CD14-positive monocyte (primary cell): Measurements from ENCODE around the gene CLDN9. TPM values are rescaled to one million over a fixed set of nuclear protein-coding genes. Genes with fewer than 3 reads are reported as not detected.

ENCODE experiments used
- DNase-seq, 3 donors: peaks; one replicate each; pipeline ENCODE4 v3.0.0-alpha.2; 2011 to 2022
- H2AFZ ChIP-seq: 2 replicates; pipeline ENCODE4 v1.6.0; 2012; ENCODE audit warnings: mild to moderate bottlenecking, low read depth, low read length, inconsistent platforms; ENCODE audit not compliant: insufficient read depth, poor library complexity, severe bottlenecking
- H3K27ac ChIP-seq, 2 donors: 1 replicate in 1 of 2; 2 replicates in 1 of 2; pipeline ENCODE4 v1.5.1; 2012 to 2013; ENCODE audit warnings: low read length in 2 of 2, control low read depth in 1 of 2, inconsistent platforms in 1 of 2, low read depth in 1 of 2, mild to moderate bottlenecking in 1 of 2
- H3K27me3 ChIP-seq, 2 donors: one replicate each; pipeline versions ENCODE4 v1.6.0 to v1.6.1; 2011 to 2013; ENCODE audit warnings: low read length in 2 of 2; ENCODE audit not compliant: control insufficient read depth in 2 of 2, insufficient read depth in 2 of 2
- H3K36me3 ChIP-seq, 2 donors: replicated peaks in 1 of 2; 1 replicate in 1 of 2; 2 replicates in 1 of 2; pipeline versions ENCODE4 v1.5.1 to v1.6.1; 2012 to 2013; ENCODE audit warnings: low read length in 2 of 2, control low read depth in 1 of 2, inconsistent platforms in 1 of 2, mild to moderate bottlenecking in 1 of 2; ENCODE audit not compliant: insufficient read depth in 2 of 2, control insufficient read depth in 1 of 2
- H3K4me1 ChIP-seq, 2 donors: 1 replicate in 1 of 2; 2 replicates in 1 of 2; pipeline versions ENCODE4 v1.5.1 to v1.6.1; 2012 to 2013; ENCODE audit warnings: low read length in 2 of 2, control low read depth in 1 of 2, inconsistent platforms in 1 of 2, mild to moderate bottlenecking in 1 of 2, moderate library complexity in 1 of 2; ENCODE audit not compliant: insufficient read depth in 2 of 2, control insufficient read depth in 1 of 2
- H3K4me2 ChIP-seq: replicated peaks from 2 replicates; pipeline ENCODE3; 2012; ENCODE audit warnings: low read length, moderate library complexity, mild to moderate bottlenecking; ENCODE audit not compliant: poor library complexity, severe bottlenecking; ENCODE audit errors: extremely low read depth
- H3K4me3 ChIP-seq, 3 experiments: fragments of 200-600 bp in 1 of 3; sonication (generic) in 1 of 3; replicated peaks in 1 of 3; 1 replicate in 2 of 3; 2 replicates in 1 of 3; pipeline ENCODE4 v1.5.1; 2011 to 2013; ENCODE audit warnings: low read length in 3 of 3, mild to moderate bottlenecking in 3 of 3, control low read depth in 2 of 3, low read depth in 2 of 3, inconsistent platforms in 1 of 3, moderate library complexity in 1 of 3
- H3K79me2 ChIP-seq: 2 replicates; pipeline ENCODE4 v1.6.0; 2012; ENCODE audit warnings: mild to moderate bottlenecking, control low read depth, inconsistent platforms, low read length, moderate library complexity; ENCODE audit not compliant: insufficient read depth
- H3K9ac ChIP-seq: 2 replicates; pipeline ENCODE4 v1.6.0; 2017; ENCODE audit warnings: low read length, mild to moderate bottlenecking; ENCODE audit not compliant: insufficient read depth, poor library complexity, severe bottlenecking
- H3K9me3 ChIP-seq, 2 donors: replicated peaks in 1 of 2; 1 replicate in 1 of 2; 2 replicates in 1 of 2; pipeline versions ENCODE4 v1.5.1 to v1.6.1; 2012 to 2013; ENCODE audit warnings: low read length in 2 of 2, control low read depth in 1 of 2; ENCODE audit not compliant: control insufficient read depth in 1 of 2, insufficient read depth in 1 of 2
- H4K20me1 ChIP-seq: 2 replicates; pipeline ENCODE4 v1.6.0; 2012; ENCODE audit warnings: mild to moderate bottlenecking, low read length, control low read depth, moderate library complexity; ENCODE audit not compliant: insufficient read depth
- H3K27ac Mint-ChIP-seq, 7 donors: one replicate each; pipeline ENCODE4 v1.8.0; 2020; ENCODE audit warnings: mild to moderate bottlenecking in 7 of 7, mixed read lengths in 7 of 7, moderate library complexity in 6 of 7, inconsistent platforms in 2 of 7
- H3K27me3 Mint-ChIP-seq, 3 donors: one replicate each; pipeline ENCODE4 v1.8.0; 2021 to 2022; ENCODE audit warnings: low read depth in 3 of 3, mild to moderate bottlenecking in 3 of 3, mixed read lengths in 3 of 3, moderate library complexity in 3 of 3, inconsistent platforms in 1 of 3
- H3K36me3 Mint-ChIP-seq, 2 donors: one replicate each; pipeline ENCODE4 v1.8.0; 2020; ENCODE audit warnings: mixed read lengths in 2 of 2, inconsistent platforms in 1 of 2, mild to moderate bottlenecking in 1 of 2
- H3K4me1 Mint-ChIP-seq: one replicate; pipeline ENCODE4 v1.8.0; 2020; ENCODE audit warnings: mild to moderate bottlenecking, mixed read lengths
- H3K4me3 Mint-ChIP-seq, 2 donors: one replicate each; pipeline ENCODE4 v1.8.0; 2020; ENCODE audit warnings: mild to moderate bottlenecking in 2 of 2, mixed read lengths in 2 of 2, moderate library complexity in 1 of 2
- H3K9me3 Mint-ChIP-seq, 7 donors: one replicate each; pipeline ENCODE4 v1.8.0; 2020 to 2022; ENCODE audit warnings: mixed read lengths in 7 of 7, mild to moderate bottlenecking in 6 of 7, moderate library complexity in 6 of 7, inconsistent platforms in 2 of 7
- CTCF ChIP-seq: fragments of 200-600 bp; IDR thresholded peaks from one replicate; pipeline ENCODE4 v1.8.0; 2022; ENCODE audit warnings: antibody characterized with exemption, mild to moderate bottlenecking
- WGBS: methylation state at CpG from one replicate; pipeline ENCODE4 v1.1.5; 2013; ENCODE audit warnings: missing lambda C conversion rate; ENCODE audit not compliant: insufficient coverage; 5-methylcytosine and 5-hydroxymethylcytosine counted together
- intact Hi-C, 2 donors: fragments of 100-400 bp; cut with micrococcal nuclease; formaldehyde crosslinking; loops; one replicate each; pipeline versions ENCODE4 v1.15.0 to v1.15.1; 2023
- polyA plus RNA-seq, 3 donors: library from polyadenylated mRNA; depleted of rRNA in 1 of 3; unstranded in 2 of 3; stranded (reverse) in 1 of 3; fragments of 300-500 nt in 2 of 3; fragments of >200 nt in 1 of 3; fragmentation: Illumina TruSeq in 2 of 3; gene quantifications; 1 replicate in 2 of 3; 2 replicates in 1 of 3; pipeline ENCODE4 v1.2.3, GENCODE V29; 2012 to 2021

The CLDN9 gene
- polyA plus RNA-seq, 3 donors, result 2.1 TPM; not detected in 2

- H3K9ac ChIP-seq, result no peak overlapping the region
- no peaks in the 10 kb centered on the region for H3K79me2 ChIP-seq
- intact Hi-C loops, result no loop called here
- H3K27me3 Mint-ChIP-seq, result peaks cover 0 to 17% (median 16%) of the 10 kb centered on the region in 3 donors
- peak overlapping the region; percentile 70 for H3K4me2 ChIP-seq
- WGBS, result 0% methylated on average over 12 of the region's 25 CpGs
- TF ChIP-seq CTCF, result no peak
- no peak overlapping the region for H2AFZ ChIP-seq
- H4K20me1 ChIP-seq, result no peaks in the 10 kb centered on the region
- H3K27ac Mint-ChIP-seq, result peak overlapping the region in 5 of 7 donors; percentile 19 to 87 (median 63)
- no peak for DNase-seq
- H3K36me3 Mint-ChIP-seq, result peaks cover 5 to 6% of the 10 kb centered on the region in 2 donors
- H3K9me3 Mint-ChIP-seq, result peaks cover 0 to 3% (median 0%) of the 10 kb centered on the region in 7 donors
- H3K9me3 ChIP-seq, result no peaks in the 10 kb centered on the region
- peak overlapping the region; percentile 81 to 88 for H3K4me3 Mint-ChIP-seq
- no peaks in the 10 kb centered on the region for H3K36me3 ChIP-seq
- H3K4me1 ChIP-seq, result peaks cover 49 to 52% of the 10 kb centered on the region in 2 donors
- H3K4me3 ChIP-seq, result peak overlapping the region; percentile 19 to 71 (median 44)
- H3K27me3 ChIP-seq, result peaks cover 0 to 2% of the 10 kb centered on the region in 2 donors
- H3K27ac ChIP-seq, result no peak overlapping the region
- peaks cover 47% of the 10 kb centered on the region for H3K4me1 Mint-ChIP-seq
These were observed 7.9 kb upstream of the CLDN9 start for GRCh38 chr16:3004781-3005284.

GRCh38 chr16:3007059-3007956 is 5.4 kb upstream of the CLDN9 start:
- Mint-ChIP-seq H3K27me3 (peaks cover 14 to 24% (median 19%) of the 10 kb centered on the region in 3 donors), H3K9me3 (peaks cover 0 to 3% (median 0%) of the 10 kb centered on the region in 7 donors), H3K4me3 (peak overlapping the region; percentile 76 to 93), H3K27ac (peak overlapping the region; percentile 79 to 95 (median 87)), H3K36me3 (peaks cover 5 to 6% of the 10 kb centered on the region in 2 donors), H3K4me1 (peaks cover 50% of the 10 kb centered on the region)
- TF ChIP-seq CTCF, result no peak
- no peaks in the 10 kb centered on the region for H3K79me2 ChIP-seq
- peak overlapping the region; percentile 22 to 61 for H3K27ac ChIP-seq
- H3K4me3 ChIP-seq, result peak overlapping the region; percentile 16 to 75 (median 29)
- no peaks in the 10 kb centered on the region for H3K36me3 ChIP-seq
- H4K20me1 ChIP-seq, result no peaks in the 10 kb centered on the region
- WGBS, result 18% methylated on average over 10 of the region's 13 CpGs
- H3K4me2 ChIP-seq, result peak overlapping the region; percentile 75
- H3K9ac ChIP-seq, result peak overlapping the region; percentile 44
- intact Hi-C loops, result loop anchor here (2.0 kb wide), 2 partner anchors 13 to 15 kb away; partner anchors contain the start of genes HCFC1R1 (in 1 of the 2) and TNFRSF12A (in 1 of the 2)
- peaks cover 0 to 10% of the 10 kb centered on the region in 2 donors for H3K27me3 ChIP-seq
- peak overlapping the region; percentile 58 for H2AFZ ChIP-seq
- H3K4me1 ChIP-seq, result peaks cover 49 to 56% of the 10 kb centered on the region in 2 donors
- DNase-seq, result peak in 2 of 3 donors; percentile 37 to 46
- H3K9me3 ChIP-seq, result no peaks in the 10 kb centered on the region
